IMR-90 (cell line): ENCODE results near the gene MBTD1.

ENCODE experiments used
- CHD1 ChIP-seq: IDR thresholded peaks from 2 replicates; pipeline ENCODE4 v1.6.1; 2012; ENCODE audit warnings: low read depth, low read length, improper control_type of control experiment
- CTCF ChIP-seq: conservative IDR thresholded peaks from 2 replicates; pipeline ENCODE4 v1.5.1; 2012; ENCODE audit warnings: mild to moderate bottlenecking, low read depth, low read length, improper control_type of control experiment
- FOS ChIP-seq: fragments of 150-350 bp; IDR thresholded peaks from 2 replicates; pipeline ENCODE4 v1.6.1; 2016; ENCODE audit warnings: low read depth, low read length
- MAZ ChIP-seq: IDR thresholded peaks from 2 replicates; pipeline ENCODE4 v1.6.1; 2012; ENCODE audit warnings: low read depth, mild to moderate bottlenecking, low read length, improper control_type of control experiment, moderate library complexity, borderline replicate concordance
- MXI1 ChIP-seq: IDR thresholded peaks from 2 replicates; pipeline ENCODE4 v1.6.1; 2012; ENCODE audit warnings: low read depth, mild to moderate bottlenecking, low read length, moderate library complexity, borderline replicate concordance
- POLR2A ChIP-seq: IDR thresholded peaks from 2 replicates; pipeline ENCODE4 v1.6.1; 2012; ENCODE audit warnings: mild to moderate bottlenecking, low read depth, low read length
- RAD21 ChIP-seq: IDR thresholded peaks from 2 replicates; pipeline ENCODE4 v1.6.1; 2012; ENCODE audit warnings: low read length, improper control_type of control experiment
- SMC3 ChIP-seq: fragments of 150-350 bp; IDR thresholded peaks from 2 replicates; pipeline ENCODE4 v1.6.1; 2016; ENCODE audit warnings: low read depth, mild to moderate bottlenecking, antibody characterized with exemption, low read length, moderate library complexity
- USF2 ChIP-seq: fragments of 150-350 bp; IDR thresholded peaks from 2 replicates; pipeline ENCODE4 v1.6.1; 2017; ENCODE audit warnings: mild to moderate bottlenecking, antibody characterized with exemption, low read length, low read depth

- TF ChIP-seq CTCF: no peak
- no peak for TF ChIP-seq POLR2A
- TF ChIP-seq SMC3: no peak
- TF ChIP-seq CHD1: no peak
- TF ChIP-seq RAD21: no peak
- no peak for TF ChIP-seq USF2
- TF ChIP-seq FOS: no peak
- TF ChIP-seq MXI1: no peak
- no peak for TF ChIP-seq MAZ
Measured at GRCh38 chr17:51149163-51149562, 110.7 kb downstream of the MBTD1 start.
